GM12874 (cell line): ENCODE data around the gene OGFOD2.

Experiments used
- CTCF ChIP-seq: IDR thresholded peaks from 2 replicates; pipeline ENCODE4 v1.5.1; 2011; ENCODE audit warnings: low read depth, mild to moderate bottlenecking, control low read depth, low read length, moderate library complexity; ENCODE audit not compliant: insufficient read depth

The OGFOD2 gene

GRCh38 chr12:122999196-122999946, 24.3 kb downstream of the OGFOD2 start:
- no peak for TF ChIP-seq CTCF

GRCh38 chr12:122999986-123000420, 25.0 kb downstream of the OGFOD2 start:
- no peak for TF ChIP-seq CTCF

GRCh38 chr12:123000578-123000977, 25.5 kb downstream of the OGFOD2 start:
- TF ChIP-seq CTCF = no peak

- TF ChIP-seq CTCF = no peak
Observed at GRCh38 chr12:123001464-123001863, 26.4 kb downstream of the OGFOD2 start.

- no peak for TF ChIP-seq CTCF
Observed at GRCh38 chr12:123003257-123003656, 28.2 kb downstream of the OGFOD2 start.

GRCh38 chr12:123004287-123004686, 29.2 kb downstream of the OGFOD2 start:
- no peak for TF ChIP-seq CTCF

- no peak for TF ChIP-seq CTCF
Observed at GRCh38 chr12:123005081-123005626, 30.1 kb downstream of the OGFOD2 start.
